ENCODE data around the gene CDYL2. TPM values are rescaled to one million over a fixed set of nuclear protein-coding genes. Genes with fewer than 3 reads are reported as not detected.

CDYL2 gene
- total RNA-seq, 1 donor from 2014 or later, result 2.4 TPM

GRCh38 chr16:80620736-80621605 lies 183.4 kb downstream of the CDYL2 start:
- DNase-seq, result no peak

- no peak for DNase-seq
Measured at GRCh38 chr16:80619824-80620223, 184.6 kb downstream of the CDYL2 start.

DNA sequence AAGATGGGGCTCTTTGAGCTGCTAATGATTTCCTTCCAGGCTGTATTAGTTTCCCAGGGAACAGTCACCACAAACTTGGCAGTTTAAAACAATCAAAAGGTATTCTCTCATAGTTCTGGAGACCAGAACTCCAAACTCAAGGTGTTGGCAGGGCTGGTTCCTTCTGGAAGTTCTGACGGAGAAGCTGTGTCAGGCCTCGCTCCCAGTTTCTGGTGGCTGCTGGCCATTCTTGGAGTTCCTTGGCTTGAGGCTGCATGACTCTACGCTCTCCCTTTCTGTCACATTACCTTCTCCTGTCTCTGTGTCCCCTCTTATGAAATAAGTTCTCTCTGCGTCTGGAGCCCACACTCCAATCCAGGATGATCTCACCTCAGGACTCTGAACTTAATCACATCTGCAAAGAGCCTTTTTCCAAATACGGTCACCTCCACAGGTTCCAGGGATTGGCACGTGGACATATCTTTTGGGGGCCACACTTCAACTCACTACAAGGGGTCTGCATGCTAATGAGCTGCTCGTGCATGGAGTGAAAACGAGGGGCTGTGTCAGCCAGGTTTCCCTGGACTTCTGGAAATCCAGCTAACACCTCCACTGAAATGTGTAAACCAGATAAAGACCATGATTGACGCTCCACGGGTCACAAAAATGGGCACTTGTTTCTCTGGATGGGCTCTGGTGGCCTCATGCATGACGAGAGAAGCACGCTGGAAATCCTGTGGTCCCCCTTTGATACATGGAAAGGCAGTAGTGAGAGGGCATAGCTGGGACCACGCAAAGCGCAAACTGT lies 185.3 kb downstream of the CDYL2 start:
- no peak for DNase-seq

GRCh38 chr16:80616362-80616761 lies 188.0 kb downstream of the CDYL2 start:
- no peak for DNase-seq

GRCh38 chr16:80615735-80616134 lies 188.7 kb downstream of the CDYL2 start:
- no peak for DNase-seq

- DNase-seq, result no peak
Measured at GRCh38 chr16:80614908-80615671, 189.3 kb downstream of the CDYL2 start.

- DNase-seq, result no peak
Measured at GRCh38 chr16:80612461-80613017, 191.9 kb downstream of the CDYL2 start.

- DNase-seq, result no peak
Measured at GRCh38 chr16:80611930-80612327, 192.5 kb downstream of the CDYL2 start.

GRCh38 chr16:80611171-80611929 lies 193.0 kb downstream of the CDYL2 start:
- no peak for DNase-seq

- DNase-seq, result no peak
Measured at GRCh38 chr16:80610481-80611156, 193.8 kb downstream of the CDYL2 start.

- no peak for DNase-seq
Measured at GRCh38 chr16:80608946-80609345, 195.5 kb downstream of the CDYL2 start.

- no peak for DNase-seq
Measured at GRCh38 chr16:80607204-80607603, 197.2 kb downstream of the CDYL2 start.

GRCh38 chr16:80606221-80606766 lies 198.1 kb downstream of the CDYL2 start:
- no peak for DNase-seq

DNA sequence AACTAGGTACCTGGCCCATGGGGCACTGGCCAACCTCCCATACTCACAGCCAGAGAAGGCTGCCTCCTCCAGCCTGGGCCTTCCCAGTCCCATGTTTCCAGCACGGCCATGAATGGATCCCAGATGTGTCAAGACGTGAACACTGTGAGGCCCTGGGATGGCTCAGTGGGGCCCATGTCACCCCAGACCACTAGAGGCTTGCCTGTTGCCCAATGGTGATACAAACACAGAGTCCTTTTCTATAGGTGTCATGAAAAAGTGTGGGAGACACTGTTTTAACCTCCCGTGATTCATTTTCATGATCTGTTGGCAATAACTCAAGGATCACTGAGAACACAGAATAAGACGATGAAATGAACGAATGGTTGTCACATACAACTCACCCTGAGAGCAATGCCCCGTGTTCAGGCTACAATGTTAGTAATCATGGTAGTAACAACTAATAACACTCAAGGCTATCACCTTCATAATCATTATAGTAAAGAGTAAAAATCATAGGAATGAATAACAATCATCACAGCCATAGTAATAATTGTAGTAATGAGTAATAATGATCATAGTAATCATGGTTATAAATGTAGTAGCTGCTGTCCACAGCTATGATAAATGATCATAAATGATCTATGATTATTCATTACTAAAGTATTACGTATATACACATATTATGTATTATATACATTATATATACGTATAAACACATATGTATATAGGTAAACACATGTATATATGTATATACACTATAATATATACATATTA lies 199.6 kb downstream of the CDYL2 start:
- DNase-seq, result no peak

DNA sequence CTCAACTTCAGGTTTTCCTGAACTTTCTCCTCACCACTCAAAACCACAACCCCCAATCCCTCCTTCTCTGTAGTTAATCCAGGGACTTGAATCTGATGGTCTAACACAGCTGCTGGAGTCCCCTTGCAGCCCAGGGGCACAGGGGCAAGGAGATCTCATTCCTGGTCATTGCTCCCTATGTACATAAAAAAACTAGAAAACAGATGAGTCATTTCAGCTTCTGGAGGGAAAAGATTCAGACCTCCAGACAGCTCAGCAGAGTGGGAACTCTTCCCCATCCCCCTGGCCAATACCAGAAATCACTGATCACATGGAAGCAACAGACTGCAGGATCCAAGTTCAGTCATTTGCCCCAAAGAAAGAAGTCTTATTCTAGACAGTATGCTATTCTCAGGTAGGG lies 201.5 kb downstream of the CDYL2 start:
- DNase-seq, result no peak

DNA sequence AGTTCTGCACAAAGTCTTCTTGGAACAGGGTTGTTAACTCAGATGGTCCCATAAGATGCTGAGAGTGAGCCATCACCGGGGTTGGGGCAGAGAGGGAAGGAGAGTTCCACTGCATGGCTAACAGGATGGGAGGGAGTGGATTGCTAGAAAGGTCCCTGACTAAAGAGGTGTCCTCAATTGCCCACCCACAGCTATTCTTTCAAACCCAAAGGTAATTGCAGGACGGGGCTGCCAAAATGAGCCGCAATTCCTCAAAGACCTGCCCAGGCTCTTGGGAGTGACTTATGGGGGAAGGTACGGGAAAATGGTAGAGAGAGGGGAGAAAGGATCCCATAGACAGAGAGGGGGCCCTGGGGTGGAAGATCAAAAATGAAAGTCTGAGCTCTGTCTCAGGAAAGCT lies 203.2 kb downstream of the CDYL2 start:
- DNase-seq, result no peak

DNA sequence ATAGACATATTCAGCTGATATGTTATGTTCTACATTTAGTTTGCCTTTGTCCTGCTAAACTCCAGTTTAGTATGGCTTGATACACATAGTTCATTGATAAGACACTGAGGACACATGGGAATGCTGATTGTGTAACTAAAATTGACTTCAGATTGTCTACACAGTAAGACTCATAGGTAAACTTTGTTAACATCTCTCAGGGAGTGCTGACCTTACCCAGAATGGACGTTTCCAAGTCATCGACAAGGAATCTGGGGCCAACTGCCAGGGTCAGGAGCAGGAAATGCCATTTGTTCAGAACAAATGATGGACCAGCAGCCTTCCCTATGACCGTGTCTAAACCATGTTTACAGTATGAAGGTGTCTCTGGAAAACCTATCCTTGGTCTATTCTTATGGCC lies 204.9 kb downstream of the CDYL2 start:
- no peak for DNase-seq

DNA sequence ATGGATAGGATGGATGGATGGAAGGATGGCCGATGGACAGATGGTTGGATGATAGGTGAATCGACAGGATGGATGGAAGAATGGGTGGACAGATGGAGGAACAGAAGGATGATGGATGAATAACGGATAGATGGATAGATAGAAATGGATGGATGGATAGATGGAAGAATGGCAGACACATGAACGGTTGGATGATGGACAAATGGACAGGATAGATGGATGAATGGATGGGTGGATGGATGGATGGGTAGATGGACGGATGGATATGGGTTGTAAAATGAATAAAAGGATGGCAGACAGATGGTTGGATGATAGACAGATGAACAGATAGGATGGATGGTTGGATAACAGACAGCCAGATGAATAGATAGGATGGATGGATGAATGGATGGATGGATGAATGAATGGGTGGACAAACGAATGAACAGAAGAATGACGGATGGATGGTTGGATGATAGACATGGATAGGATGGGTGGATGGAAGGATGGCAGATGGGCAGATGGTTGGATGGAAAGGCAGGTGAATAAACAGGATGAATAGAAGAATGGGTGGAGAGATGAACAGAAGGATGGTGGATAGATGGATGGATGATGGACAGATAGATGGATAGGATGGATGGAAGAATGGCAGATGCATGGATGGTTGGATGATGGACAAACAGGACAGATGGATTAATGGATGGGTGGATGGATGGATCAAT lies 207.7 kb downstream of the CDYL2 start:
- DNase-seq, result no peak

GRCh38 chr16:80594756-80595155 lies 209.6 kb downstream of the CDYL2 start:
- DNase-seq, result no peak

Measured in tongue (tissue), 2 donors.